ENCODE data around the gene NSFL1C. TPM values are rescaled to one million over a fixed set of nuclear protein-coding genes. Genes with fewer than 3 reads are reported as not detected.

NSFL1C gene
- total and polyA plus RNA-seq, 2 of the 4 experiments (the other 2 are of a cell fraction), result 33.0 to 40.3 TPM

GRCh38 chr20:1450926-1451491 is 15.6 kb downstream of the NSFL1C start:
- TF ChIP-seq NFE2L2 (IDR thresholded peaks at IDR 0.05; ENCODE audit: low read depth, low read length) (no peak), RAD21 (IDR thresholded peaks at IDR 0.05; ENCODE audit: low read length) (no peak), CHD1 (IDR thresholded peaks at IDR 0.05; ENCODE audit: low read depth, low read length) (no peak), USF2 (IDR thresholded peaks at IDR 0.05; ENCODE audit: low read depth, low read length) (no peak), ELK1 (IDR thresholded peaks at IDR 0.05; ENCODE audit: borderline replicate concordance, low read depth, low read length) (no peak), RFX5 (IDR thresholded peaks at IDR 0.05; ENCODE audit: low read depth, low read length) (no peak), MAZ (IDR thresholded peaks at IDR 0.05; ENCODE audit: borderline replicate concordance, low read depth, low read length) (no peak), SMC3 (IDR thresholded peaks at IDR 0.05; ENCODE audit: low read depth, low read length) (no peak), RCOR1 (IDR thresholded peaks at IDR 0.05; ENCODE audit: insufficient replicate concordance, low read length) (no peak), MAFK (IDR thresholded peaks at IDR 0.05; ENCODE audit: low read depth, low read length) (no peak), MXI1 (IDR thresholded peaks at IDR 0.05; ENCODE audit: borderline replicate concordance, low read depth, low read length) (no peak), FOS (IDR thresholded peaks at IDR 0.05; ENCODE audit: low read depth, low read length) (no peak), BHLHE40 (IDR thresholded peaks at IDR 0.05; ENCODE audit: low read depth, low read length) (no peak), CTCF (conservative IDR thresholded peaks at IDR 0.05; ENCODE audit: low read depth, low read length) (no peak), POLR2A (IDR thresholded peaks at IDR 0.05; ENCODE audit: low read depth, low read length) (no peak)
- Histone ChIP-seq H4K5ac (ENCODE audit: low read depth, low read length) (no peak overlapping the region), H4K91ac (ENCODE audit: insufficient read depth, low read depth, low read length) (no peak overlapping the region), H3K56ac (ENCODE audit: extremely low read depth, insufficient read depth, low read length) (no peak overlapping the region), H3K23ac (ENCODE audit: low read depth, low read length) (no peak overlapping the region), H2AK9ac (replicated peaks; ENCODE audit: low read depth, low read length, poor library complexity) (no peak overlapping the region), H3K27ac (ENCODE audit: insufficient read depth, low read length) (no peak overlapping the region), H2BK20ac (ENCODE audit: low read depth, low read length) (no peak overlapping the region), H3K4me1 (ENCODE audit: control insufficient read depth, insufficient read depth, low read length) (no peaks in the 10 kb centered on the region), H3K36me3 (ENCODE audit: control insufficient read depth, insufficient read depth, low read length) (peaks cover 73% of the 10 kb centered on the region), H3K18ac (ENCODE audit: low read depth, low read length) (no peak overlapping the region), H3K79me1 (ENCODE audit: low read depth in 1 of 2, low read length in 2 of 2) (peaks cover 5 to 14% of the 10 kb centered on the region in 2 experiments; a peak in 3 of 4 replicates), H4K20me1 (ENCODE audit: insufficient read depth, low read length) (no peaks in the 10 kb centered on the region), H3K9ac (ENCODE audit: low read depth, low read length) (no peak overlapping the region), H2BK120ac (ENCODE audit: low read depth, low read length) (no peak overlapping the region), H2AFZ (replicated peaks; ENCODE audit: low read length, poor library complexity) (no peak overlapping the region), H2BK15ac (ENCODE audit: low read depth, low read length) (no peak overlapping the region), H3K9me3 (ENCODE audit: control insufficient read depth, insufficient read depth, low read length) (peaks cover 15% of the 10 kb centered on the region), H3K27me3 (ENCODE audit: control insufficient read depth, insufficient read depth, low read length) (no peaks in the 10 kb centered on the region), H2AK5ac (ENCODE audit: low read depth, low read length) (no peak overlapping the region), H3K4me3 (ENCODE audit: insufficient read depth, low read depth, low read length) (no peak overlapping the region), H3K14ac (replicated peaks; ENCODE audit: low read depth, low read length) (no peak overlapping the region), H4K8ac (ENCODE audit: low read depth in 2 of 2, low read length in 2 of 2) (no peak overlapping the region), H2BK5ac (ENCODE audit: low read depth, low read length, poor library complexity, severe bottlenecking) (no peak overlapping the region), H3K4me2 (ENCODE audit: low read depth, low read length) (no peak overlapping the region), H3K9me1 (ENCODE audit: insufficient read depth, low read length) (peaks cover 7% of the 10 kb centered on the region; the same call in 1 of the 2 replicates), H3K4ac (ENCODE audit: low read depth, low read length) (no peak overlapping the region)
- in situ Hi-C loops (cut with MboI; ENCODE audit: low sequenced_read_pairs) (no loop called here), dilution Hi-C loops (cut with HindIII; ENCODE audit: low sequenced_read_pairs, unreplicated experiment) (no loop called here), intact Hi-C loops (cut with micrococcal nuclease) (no loop called here)
- BruUV-seq (replicated peaks), result no TSS peak
- ChIA-PET POLR2A (ENCODE audit: unreplicated experiment) (no interaction called here), CTCF (no interaction called here)
- DNase-seq, result no peak
- no peak for ATAC-seq (ENCODE audit: low read depth)
